GM12878 (cell line): ENCODE measurements around the gene PPP1R9B. TPM values are rescaled to one million over a fixed set of nuclear protein-coding genes. Genes with fewer than 3 reads are reported as not detected.

ENCODE experiments used
- ATF7 ChIP-seq: fragments of 450-650 bp; IDR thresholded peaks from 2 replicates; pipeline ENCODE4 v1.6.1; 2016; ENCODE audit warnings: low read depth, mild to moderate bottlenecking
- CEBPB ChIP-seq, 2 experiments: fragments of 150-350 bp in 1 of 2; IDR thresholded peaks; 2 replicates each; pipeline ENCODE4 v1.6.1; 2012 to 2014; ENCODE audit warnings: low read depth in 2 of 2, low read length in 2 of 2, borderline replicate concordance in 1 of 2, inconsistent platforms in 1 of 2
- HDAC6 ChIP-seq: fragments of 200-600 bp; sonication (generic); IDR thresholded peaks from one replicate; pipeline ENCODE4 v1.8.0; 2017; ENCODE audit warnings: antibody characterized with exemption; ENCODE audit not compliant: unreplicated experiment
- MLLT1 ChIP-seq: fragments of 450-650 bp; IDR thresholded peaks from 2 replicates; pipeline ENCODE4 v1.6.1; 2016; ENCODE audit warnings: mild to moderate bottlenecking
- MYC ChIP-seq: IDR thresholded peaks from 2 replicates; pipeline ENCODE4 v1.6.1; 2011; ENCODE audit warnings: mild to moderate bottlenecking, low read length, moderate library complexity, inconsistent platforms; ENCODE audit not compliant: insufficient read depth, insufficient replicate concordance, insufficient read length, severe bottlenecking
- NFIC ChIP-seq: IDR thresholded peaks from 2 replicates; pipeline ENCODE4 v1.6.1; 2012; ENCODE audit warnings: low read depth, mild to moderate bottlenecking, inconsistent platforms, low read length, moderate library complexity
- NFYB ChIP-seq: IDR thresholded peaks from 2 replicates; pipeline ENCODE4 v1.6.1; 2011; ENCODE audit warnings: low read depth, mild to moderate bottlenecking, low read length, improper control_type of control experiment, moderate library complexity; ENCODE audit not compliant: insufficient read depth
- NR2C2 ChIP-seq: IDR thresholded peaks from 2 replicates; pipeline ENCODE4 v1.6.1; 2011; ENCODE audit warnings: borderline replicate concordance, low read depth; ENCODE audit not compliant: control insufficient read depth, insufficient read length
- POLR2AphosphoS2 ChIP-seq: IDR thresholded peaks from 2 replicates; pipeline ENCODE4 v1.6.1; 2011; ENCODE audit warnings: low read depth, mild to moderate bottlenecking, low read length, improper control_type of control experiment, moderate library complexity
- RAD21 ChIP-seq: IDR thresholded peaks from 2 replicates; pipeline ENCODE4 v1.6.1; 2011; ENCODE audit warnings: mild to moderate bottlenecking, low read depth, low read length, moderate library complexity; ENCODE audit not compliant: insufficient read depth
- RFX5 ChIP-seq: IDR thresholded peaks from 2 replicates; pipeline ENCODE4 v1.6.1; 2011; ENCODE audit warnings: low read depth, low read length, improper control_type of control experiment
- SIN3A ChIP-seq: IDR thresholded peaks from 2 replicates; pipeline ENCODE4 v1.6.1; 2012; ENCODE audit warnings: low read depth, low read length, improper control_type of control experiment
- SP1 ChIP-seq: IDR thresholded peaks from one replicate; pipeline ENCODE4 v1.6.1; 2011; ENCODE audit warnings: low read depth, low read length
- ZNF24 ChIP-seq: fragments of 450-650 bp; IDR thresholded peaks from 2 replicates; pipeline ENCODE4 v1.6.1; 2017; ENCODE audit warnings: antibody characterized with exemption, mild to moderate bottlenecking
- polyA plus RNA-seq, 11 experiments: library from polyadenylated mRNA; depleted of rRNA in 4 of 11; unstranded in 6 of 11; stranded (reverse) in 5 of 11; fragments of >200 nt; fragmentation: Nextera tagmentation in 4 of 11; fragmentation: Illumina TruSeq in 1 of 11; extraction: Ambion mirVana in 4 of 11; extraction: Trizol in 1 of 11; gene quantifications; 1 replicate in 1 of 11; 2 replicates in 10 of 11; pipeline versions ENCODE4 v1.2.1 to v1.2.3, GENCODE V29; 2011 to 2016; ENCODE audit warnings: inconsistent platforms in 2 of 11, missing spikeins in 2 of 11, low read depth in 1 of 11
- total RNA-seq, 4 experiments: library from RNA; depleted of rRNA in 3 of 4; stranded (reverse); fragments of >200 nt in 3 of 4; fragmentation: Illumina TruSeq in 1 of 4; extraction: Trizol in 1 of 4; gene quantifications; 2 replicates each; pipeline versions ENCODE4 v1.2.1 to v1.2.3, GENCODE V29; 2013 to 2021

PPP1R9B gene
- total and polyA plus RNA-seq, 10 of the 15 experiments (the other 5 are each of a cell fraction or from before 2014, with no cell fraction given), result 0.20 to 107 (median 37.5) TPM

- TF ChIP-seq NFIC (no peak), NR2C2 (no peak), ATF7 (peak; percentile 46; the same call in 1 of the 2 replicates), RAD21 (no peak), HDAC6 (no peak), NFYB (no peak), POLR2AphosphoS2 (no peak), ZNF24 (no peak), SIN3A (no peak), RFX5 (no peak), MYC (no peak), SP1 (no peak), MLLT1 (0 out of 2 replicates have a peak, but pooled peaks have one; percentile 34), CEBPB (IDR thresholded peaks at IDR 0.05; ENCODE audit: borderline replicate concordance in 1 of 2, low read depth in 2 of 2, low read length in 2 of 2) (no peak)
These were observed 20.3 kb upstream of the PPP1R9B start (continued) for GRCh38 chr17:50170662-50171370.
